ENCODE data around the gene MDM2. TPM values are rescaled to one million over a fixed set of nuclear protein-coding genes. Genes with fewer than 3 reads are reported as not detected.

Gene MDM2
- total RNA-seq, 1 experiment from 2014 or later = 159 TPM

DNA sequence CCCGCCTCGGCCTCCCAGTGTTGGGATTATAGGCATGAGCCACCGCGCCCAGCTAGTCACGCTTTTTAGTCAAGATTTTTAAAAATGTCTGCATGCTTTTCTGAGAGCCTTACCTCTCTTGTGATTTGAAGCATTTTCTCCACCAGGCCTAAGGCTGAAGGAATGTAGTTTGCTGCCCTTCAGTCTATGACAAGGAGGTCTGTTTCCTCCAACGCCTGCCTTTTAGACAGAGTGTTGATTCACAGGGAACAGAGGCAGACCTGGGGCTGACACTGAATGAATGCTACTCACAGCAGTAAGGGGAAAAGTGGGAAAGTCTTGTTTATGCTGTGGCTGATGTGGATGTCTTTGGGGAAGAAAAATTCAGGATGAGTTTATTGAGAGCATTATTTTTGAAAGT, 27.2 kb upstream of the MDM2 start:
- Histone ChIP-seq H3K23me2 (ENCODE audit: insufficient read length, low read depth, low read length, poor library complexity, severe bottlenecking) (no peaks in the 10 kb centered on the region), H4K20me1 (ENCODE audit: control insufficient read depth, insufficient read depth, insufficient read length) (no peaks in the 10 kb centered on the region)

More for the DNA sequence above, 27.2 kb upstream of the MDM2 start:
- no peak overlapping the region for H3K9ac ChIP-seq (ENCODE audit: extremely low read depth, insufficient read length, low read length)
- H3K14ac ChIP-seq (ENCODE audit: insufficient read depth, low read length) = no peak overlapping the region
- H4K5ac ChIP-seq (ENCODE audit: insufficient read length, low read depth, low read length) = no peak overlapping the region
- H2BK15ac ChIP-seq (ENCODE audit: low read depth, low read length) = no peak overlapping the region
- H4K91ac ChIP-seq (ENCODE audit: insufficient read length, low read depth, low read length) = no peak overlapping the region
- no peaks in the 10 kb centered on the region for H3K79me2 ChIP-seq (ENCODE audit: insufficient read depth, low read length)
- no peak overlapping the region for H2BK120ac ChIP-seq (ENCODE audit: low read depth, low read length, poor library complexity, severe bottlenecking)
- Mint-ChIP-seq H3K36me3 (ENCODE audit: insufficient read depth in 1 of 3, low read depth in 3 of 3) (no peaks in the 10 kb centered on the region; a peak in 1 of 7 replicates), H3K27ac (no peak overlapping the region; a peak in 1 of 7 replicates), H3K9me3 (no peaks in the 10 kb centered on the region; a peak in 1 of 5 replicates), H3K27me3 (ENCODE audit: low read depth) (no peaks in the 10 kb centered on the region), H3K4me1 (peaks cover 0 to 4% of the 10 kb centered on the region in 2 experiments; a peak in 2 of 4 replicates), H3K4me3 (no peak overlapping the region)
- H3K4me1 ChIP-seq (ENCODE audit: insufficient read depth, low read length) = no peaks in the 10 kb centered on the region
- no peak overlapping the region for H3K27ac ChIP-seq (ENCODE audit: insufficient read length, low read depth, low read length)
- no peak overlapping the region for H4K8ac ChIP-seq (replicated peaks; ENCODE audit: insufficient read length, low read depth, low read length)
- DNase-seq = no peak
- no peak overlapping the region for H2BK20ac ChIP-seq (ENCODE audit: low read depth, low read length, poor library complexity, severe bottlenecking)
- H3K4me2 ChIP-seq (ENCODE audit: insufficient read depth, insufficient read length, low read length) = no peak overlapping the region
- WGBS (ENCODE audit: extremely low coverage, insufficient read length, low lambda C conversion rate) = no CpG with 5 or more reads among the region's 6 CpGs
- TF ChIP-seq CTCF (conservative IDR thresholded peaks at IDR 0.05) = no peak
- no peak overlapping the region for H3T11ph ChIP-seq (ENCODE audit: low read length)
- H2BK5ac ChIP-seq (ENCODE audit: insufficient read length, low read length) = no peak overlapping the region
- H2BK12ac ChIP-seq (ENCODE audit: insufficient read length, low read depth, low read length) = no peak overlapping the region
- no peak overlapping the region for H3K23ac ChIP-seq (ENCODE audit: insufficient read length, low read depth, low read length)
- no peak overlapping the region for H3K56ac ChIP-seq (ENCODE audit: insufficient read length, low read depth, low read length)
- H2AFZ ChIP-seq (ENCODE audit: low read length) = no peak overlapping the region
- no peak overlapping the region for H3K4ac ChIP-seq (ENCODE audit: low read depth, low read length)
- H3K27me3 ChIP-seq (ENCODE audit: insufficient read depth, low read length) = no peaks in the 10 kb centered on the region
- no peak overlapping the region for H3K18ac ChIP-seq (ENCODE audit: insufficient read length, low read depth, low read length)
- H3K79me1 ChIP-seq (ENCODE audit: insufficient read depth, low read depth, low read length, poor library complexity, severe bottlenecking) = no peaks in the 10 kb centered on the region
- H2AK5ac ChIP-seq (ENCODE audit: insufficient read length, low read length) = no peak overlapping the region
- no peaks in the 10 kb centered on the region for H3K9me3 ChIP-seq (ENCODE audit: control insufficient read depth, low read depth, low read length)
